Muscle of arm (tissue), 12 donors: ENCODE results near the gene DIPK1C. TPM values are rescaled to one million over a fixed set of nuclear protein-coding genes. Genes with fewer than 3 reads are reported as not detected.
A peak's percentile ranks its signal among the peaks of the same experiment; 100 is the strongest.

Experiments
- DNase-seq: peaks from one replicate; pipeline ENCODE4 v3.0.0-alpha.2; 2013
- polyA plus RNA-seq, 12 donors: library from polyadenylated mRNA; unstranded; fragments of 120-200 nt; gene quantifications; one replicate each; pipeline ENCODE4 v1.2.1, GENCODE V29; 2013; ENCODE audit not compliant: insufficient read length in 12 of 12

The DIPK1C gene
- polyA plus RNA-seq, 12 donors: 4.7 to 21.4 (median 11.8) TPM; not detected in 1

DNA sequence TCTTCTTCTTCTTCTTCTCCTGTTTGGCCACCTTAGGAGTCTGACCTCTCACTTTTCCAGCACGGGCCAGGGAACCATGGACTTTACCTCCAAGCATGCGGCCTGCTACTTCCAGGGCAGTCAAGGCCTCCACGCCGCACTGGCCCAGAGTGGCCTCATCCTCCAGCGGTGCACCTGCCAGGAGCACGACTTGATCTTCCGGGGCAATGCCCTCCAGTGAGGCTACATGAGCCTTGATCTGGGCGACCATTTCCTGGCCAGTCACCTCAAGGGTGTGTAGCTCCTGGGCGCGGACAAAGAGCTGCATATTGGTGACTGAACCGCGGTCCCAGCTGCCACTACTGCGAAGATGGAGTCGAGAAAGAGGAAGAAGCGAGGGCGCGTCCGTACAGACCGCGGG, 67.1 kb downstream of the DIPK1C start:
- DNase-seq: no peak

DNA sequence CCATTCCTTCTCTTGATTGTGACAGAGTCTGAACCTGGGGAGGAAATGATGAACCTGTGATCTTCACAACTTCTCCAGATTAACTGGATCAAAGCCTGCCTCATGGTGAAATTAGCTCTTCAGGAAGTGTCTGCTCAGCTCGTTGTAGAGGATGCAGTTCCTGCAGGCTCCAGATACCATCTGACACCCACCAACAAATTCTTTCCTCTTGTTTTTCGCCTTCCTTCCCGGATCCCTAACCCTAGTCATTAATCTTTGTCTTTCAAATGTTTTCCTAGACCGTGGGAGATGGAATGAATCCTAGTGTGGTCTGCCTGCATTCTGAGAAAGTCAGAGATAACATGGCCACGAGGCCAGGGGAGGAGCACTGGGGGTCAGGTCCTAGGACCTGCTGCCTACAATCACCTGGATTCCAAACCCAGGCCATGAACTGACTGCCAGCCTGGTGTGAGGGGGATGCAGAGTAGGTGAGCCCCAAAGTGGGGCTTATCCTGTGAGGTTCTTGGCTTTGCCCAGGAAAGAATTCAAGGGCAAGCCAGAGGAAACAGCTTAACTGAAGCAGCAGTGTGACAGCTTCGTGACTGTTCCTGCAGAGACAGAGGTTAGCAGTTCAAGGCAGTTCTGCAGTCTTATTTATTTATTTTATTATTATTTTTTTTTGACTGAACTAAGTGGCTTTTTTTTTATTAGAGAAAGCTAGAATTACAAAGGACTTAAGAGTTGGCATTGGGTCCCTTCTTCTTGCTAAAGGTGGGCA, 67.8 kb downstream of the DIPK1C start:
- DNase-seq: no peak

DNA sequence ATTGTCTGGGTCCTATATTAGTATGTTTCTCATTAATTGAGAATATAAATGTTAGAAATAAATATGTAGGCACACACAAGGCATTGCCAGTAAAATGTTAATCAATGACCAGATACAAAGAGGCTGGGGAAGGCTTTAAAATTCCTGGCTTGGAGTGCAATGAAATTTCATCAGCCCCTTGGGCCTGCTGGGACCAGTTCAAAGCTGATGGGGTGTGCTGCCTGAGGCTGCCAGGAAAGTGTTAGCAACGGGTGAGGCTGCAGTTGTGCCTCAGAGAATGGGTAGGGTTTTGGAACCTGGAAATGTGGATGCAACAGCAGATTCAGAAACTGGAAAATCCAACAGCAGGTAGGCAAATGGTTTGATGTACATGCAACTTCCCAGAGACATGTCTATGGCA, 68.9 kb downstream of the DIPK1C start:
- no peak for DNase-seq

DNA sequence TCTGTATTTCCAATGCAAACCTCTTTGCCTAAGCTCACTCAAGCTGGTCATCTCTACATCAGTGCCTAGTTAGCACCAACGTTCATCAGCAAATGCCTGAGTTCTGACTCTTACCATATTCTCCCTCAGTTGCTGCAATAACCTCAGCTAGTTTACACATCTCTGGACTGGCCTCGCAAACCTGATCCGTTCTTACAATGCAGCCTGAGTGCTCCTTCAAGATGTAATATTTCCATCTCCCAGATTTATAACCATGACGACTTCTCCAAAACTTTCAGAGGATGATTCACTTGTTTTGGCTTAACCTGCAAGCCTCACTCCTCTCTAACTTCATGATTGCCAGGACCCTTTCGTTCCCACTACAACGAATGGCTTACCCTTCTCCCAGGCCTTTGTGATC, 69.7 kb downstream of the DIPK1C start:
- DNase-seq: peak; percentile 53

Other genes with a start within 250 kb of the DIPK1C start
- 10 to 100 TPM in 11 of 12 donors, not detected in 1; 26.1 to 45.5 (median 32.1) TPM for gene CYB5A, start 165.3 kb downstream of the DIPK1C start, polyA plus RNA-seq
- gene C18orf63, start 141.5 kb downstream of the DIPK1C start, polyA plus RNA-seq: not detected
- 10 to 100 TPM in 11 of 12 donors, not detected in 1; 43.7 to 77.8 (median 60.9) TPM for gene CNDP2, start 39.1 kb upstream of the DIPK1C start, polyA plus RNA-seq
- gene CNDP1, start 77.2 kb upstream of the DIPK1C start, polyA plus RNA-seq: under 1 TPM in 10 of 12 donors, not detected in 2; 0.04 to 0.70 (median 0.22) TPM
- 1 to 10 TPM in 11 of 12 donors, not detected in 1; 5.5 to 7.3 (median 6.4) TPM for gene ZNF407, start 140.6 kb upstream of the DIPK1C start, polyA plus RNA-seq